HEK293 (cell line): ENCODE data around the gene DRICH1.
A peak's percentile ranks its signal among the peaks of the same experiment; 100 is the strongest.

Experiments used
- CTCF ChIA-PET: fragments of 350-600 bp; formaldehyde crosslinking; extraction: SDS; loops from one replicate; lab custom pipeline; 2021; ENCODE audit warnings: antibody characterized with exemption; lab: Yijun Ruan, JAX
- POLR2A ChIA-PET: fragments of 300-600 bp; formaldehyde crosslinking; extraction: SDS; loops from one replicate; lab custom pipeline; 2020; ENCODE audit warnings: antibody characterized with exemption, inconsistent platforms; lab: Yijun Ruan, JAX
- H3K27ac ChIP-seq: fragments of 200-500 bp; sonication (Bioruptor generic); 2 replicates; pipeline ENCODE4 v1.5.1; 2014; ENCODE audit warnings: low read depth, low read length, control low read depth, inconsistent platforms; ENCODE audit errors: extremely low read depth
- H3K36me3 ChIP-seq, 2 experiments: fragments of 200-500 bp in 1 of 2; sonication (Bioruptor generic) in 1 of 2; 1 replicate in 1 of 2; 2 replicates in 1 of 2; pipeline ENCODE4 v1.5.1; 2014 to 2017; ENCODE audit warnings: inconsistent platforms in 2 of 2, low read length in 2 of 2; ENCODE audit not compliant: control insufficient read depth in 2 of 2, insufficient read depth in 1 of 2
- H3K4me1 ChIP-seq: fragments of 200-500 bp; sonication (Bioruptor generic); 2 replicates; pipeline ENCODE4 v1.5.1; 2014; ENCODE audit warnings: mild to moderate bottlenecking, low read length, inconsistent platforms; ENCODE audit not compliant: control insufficient read depth, insufficient read depth
- H3K4me3 ChIP-seq: 2 replicates; pipeline ENCODE4 v1.5.1; 2011; ENCODE audit warnings: low read depth, mild to moderate bottlenecking, control low read depth, low read length, moderate library complexity
- H3K9me3 ChIP-seq: fragments of 200-500 bp; sonication (Bioruptor generic); 2 replicates; pipeline ENCODE4 v1.5.1; 2014; ENCODE audit warnings: low read depth, low read length, inconsistent platforms; ENCODE audit not compliant: control insufficient read depth, insufficient read depth
- GLIS2 ChIP-seq: fragments of 450-650 bp; formaldehyde crosslinking; IDR thresholded peaks from 2 replicates; pipeline ENCODE4 v1.5.1; 2016; ENCODE audit warnings: missing biosample characterization, missing genetic modification characterization
- OSR2 ChIP-seq: fragments of 450-650 bp; formaldehyde crosslinking; IDR thresholded peaks from 2 replicates; pipeline ENCODE4 v1.5.1; 2016; ENCODE audit warnings: missing biosample characterization, missing genetic modification characterization
- ZBTB1 ChIP-seq: fragments of 450-650 bp; formaldehyde crosslinking; IDR thresholded peaks from 2 replicates; pipeline ENCODE4 v1.5.1; 2016; ENCODE audit warnings: missing biosample characterization, missing genetic modification characterization
- ZFP41 ChIP-seq: fragments of 450-650 bp; formaldehyde crosslinking; IDR thresholded peaks from 2 replicates; pipeline ENCODE4 v1.5.1; 2016; ENCODE audit warnings: missing biosample characterization, missing genetic modification characterization, borderline replicate concordance
- ZFP69B ChIP-seq: fragments of 450-650 bp; formaldehyde crosslinking; IDR thresholded peaks from 2 replicates; pipeline ENCODE4 v1.5.1; 2016; ENCODE audit warnings: missing biosample characterization, missing genetic modification characterization
- ZIC2 ChIP-seq: fragments of 450-650 bp; formaldehyde crosslinking; IDR thresholded peaks from 2 replicates; pipeline ENCODE4 v1.5.1; 2016; ENCODE audit warnings: missing biosample characterization, missing genetic modification characterization
- ZNF10 ChIP-seq: fragments of 450-650 bp; formaldehyde crosslinking; IDR thresholded peaks from 2 replicates; pipeline ENCODE4 v1.5.1; 2017; ENCODE audit warnings: missing biosample characterization, missing genetic modification characterization
- ZNF350 ChIP-seq: fragments of 450-650 bp; formaldehyde crosslinking; IDR thresholded peaks from 2 replicates; pipeline ENCODE4 v1.5.0; 2017; ENCODE audit warnings: missing biosample characterization, mild to moderate bottlenecking, missing genetic modification characterization
- ZNF488 ChIP-seq: fragments of 450-650 bp; formaldehyde crosslinking; IDR thresholded peaks from 2 replicates; pipeline ENCODE4 v1.5.1; 2016; ENCODE audit warnings: missing biosample characterization, missing genetic modification characterization
- ZNF580 ChIP-seq: fragments of 450-650 bp; formaldehyde crosslinking; IDR thresholded peaks from 2 replicates; pipeline ENCODE4 v1.5.1; 2016; ENCODE audit warnings: missing biosample characterization, missing genetic modification characterization
- ZNF626 ChIP-seq: fragments of 450-650 bp; sonication (Bioruptor Pico); formaldehyde crosslinking; IDR thresholded peaks from 2 replicates; pipeline ENCODE4 v1.5.1; 2018; ENCODE audit warnings: missing biosample characterization, missing genetic modification characterization, inconsistent platforms
- ZNF677 ChIP-seq: fragments of 450-650 bp; IDR thresholded peaks from 2 replicates; pipeline ENCODE4 v1.5.0; 2018; ENCODE audit warnings: missing biosample characterization, mild to moderate bottlenecking, missing genetic modification characterization, moderate library complexity
- ZNF777 ChIP-seq: fragments of 450-650 bp; formaldehyde crosslinking; IDR thresholded peaks from 2 replicates; pipeline ENCODE4 v1.5.1; 2017; ENCODE audit warnings: missing biosample characterization, missing genetic modification characterization, borderline replicate concordance
- ZNF792 ChIP-seq: fragments of 450-650 bp; formaldehyde crosslinking; IDR thresholded peaks from 2 replicates; pipeline ENCODE4 v1.5.1; 2016; ENCODE audit warnings: missing biosample characterization, missing genetic modification characterization
- TF ChIP-seq, protein P1 (sequence below): fragments of 450-650 bp; formaldehyde crosslinking; conservative IDR thresholded peaks from 2 replicates; pipeline ENCODE4 v1.5.1; 2016; ENCODE audit warnings: low read depth, missing biosample characterization, missing genetic modification characterization

Gene DRICH1

GRCh38 chr22:23580576-23581259 is 51.4 kb downstream of the DRICH1 start (continued):
- TF ChIP-seq OSR2 (tag by site-specific recombination), result no peak
- no peak for TF ChIP-seq ZNF488 (tag by site-specific recombination)
- no peak for TF ChIP-seq GLIS2 (tag by site-specific recombination)
- TF ChIP-seq, protein P1, sequence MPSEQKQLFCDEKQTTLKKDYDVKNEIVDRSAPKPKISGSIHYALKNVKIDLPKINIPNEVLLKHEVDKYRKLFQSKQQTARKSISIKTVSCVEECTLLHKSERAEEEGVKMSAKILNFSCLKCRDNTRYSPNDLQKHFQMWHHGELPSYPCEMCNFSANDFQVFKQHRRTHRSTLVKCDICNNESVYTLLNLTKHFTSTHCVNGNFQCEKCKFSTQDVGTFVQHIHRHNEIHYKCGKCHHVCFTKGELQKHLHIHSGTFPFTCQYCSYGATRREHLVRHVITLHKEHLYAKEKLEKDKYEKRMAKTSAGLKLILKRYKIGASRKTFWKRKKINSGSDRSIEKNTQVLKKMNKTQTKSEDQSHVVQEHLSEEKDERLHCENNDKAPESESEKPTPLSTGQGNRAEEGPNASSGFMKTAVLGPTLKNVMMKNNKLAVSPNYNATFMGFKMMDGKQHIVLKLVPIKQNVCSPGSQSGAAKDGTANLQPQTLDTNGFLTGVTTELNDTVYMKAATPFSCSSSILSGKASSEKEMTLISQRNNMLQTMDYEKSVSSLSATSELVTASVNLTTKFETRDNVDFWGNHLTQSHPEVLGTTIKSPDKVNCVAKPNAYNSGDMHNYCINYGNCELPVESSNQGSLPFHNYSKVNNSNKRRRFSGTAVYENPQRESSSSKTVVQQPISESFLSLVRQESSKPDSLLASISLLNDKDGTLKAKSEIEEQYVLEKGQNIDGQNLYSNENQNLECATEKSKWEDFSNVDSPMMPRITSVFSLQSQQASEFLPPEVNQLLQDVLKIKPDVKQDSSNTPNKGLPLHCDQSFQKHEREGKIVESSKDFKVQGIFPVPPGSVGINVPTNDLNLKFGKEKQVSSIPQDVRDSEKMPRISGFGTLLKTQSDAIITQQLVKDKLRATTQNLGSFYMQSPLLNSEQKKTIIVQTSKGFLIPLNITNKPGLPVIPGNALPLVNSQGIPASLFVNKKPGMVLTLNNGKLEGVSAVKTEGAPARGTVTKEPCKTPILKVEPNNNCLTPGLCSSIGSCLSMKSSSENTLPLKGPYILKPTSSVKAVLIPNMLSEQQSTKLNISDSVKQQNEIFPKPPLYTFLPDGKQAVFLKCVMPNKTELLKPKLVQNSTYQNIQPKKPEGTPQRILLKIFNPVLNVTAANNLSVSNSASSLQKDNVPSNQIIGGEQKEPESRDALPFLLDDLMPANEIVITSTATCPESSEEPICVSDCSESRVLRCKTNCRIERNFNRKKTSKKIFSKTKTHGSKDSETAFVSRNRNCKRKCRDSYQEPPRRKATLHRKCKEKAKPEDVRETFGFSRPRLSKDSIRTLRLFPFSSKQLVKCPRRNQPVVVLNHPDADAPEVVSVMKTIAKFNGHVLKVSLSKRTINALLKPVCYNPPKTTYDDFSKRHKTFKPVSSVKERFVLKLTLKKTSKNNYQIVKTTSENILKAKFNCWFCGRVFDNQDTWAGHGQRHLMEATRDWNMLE (tag by site-specific recombination), result no peak
- TF ChIP-seq ZNF677, result no peak
- no peak for TF ChIP-seq ZNF350 (tag by site-specific recombination)

GRCh38 chr22:23579870-23580575 is 52.1 kb downstream of the DRICH1 start, which contains the start of gene IGLL1:
Gene IGLL1 (minus strand): TSS chr22:23580290. CDS start chr22:23580190, 100 bp downstream.
- Histone ChIP-seq H3K36me3 (no peaks in the 10 kb centered on the region), H3K9me3 (no peaks in the 10 kb centered on the region), H3K4me3 (no peak within 1 kb of the TSS), H3K27ac (no peak within 1 kb of the TSS), H3K4me1 (no peaks in the 10 kb centered on the region)
- TF ChIP-seq GLIS2 (tag by site-specific recombination) (0 out of 2 replicates have a peak, but pooled peaks have one; percentile 27), ZBTB1 (tag by site-specific recombination) (no peak)
- CTCF ChIA-PET, result interaction anchor here (8.3 kb wide), 1 partner anchor 12 kb away, joined by 50 read pairs; no protein-coding TSS in a partner anchor
- POLR2A ChIA-PET, result no interaction called here

GRCh38 chr22:23579280-23579679 is 52.8 kb downstream of the DRICH1 start:
- CTCF ChIA-PET, result interaction anchor here (1.5 to 8.3 kb wide), 2 partner anchors 12 to 193 kb away, joined by 4 to 50 read pairs; no protein-coding TSS in a partner anchor
- POLR2A ChIA-PET, result no interaction called here

More at GRCh38 chr22:23579280-23579679, 52.8 kb downstream of the DRICH1 start:
- Histone ChIP-seq H3K27ac (no peak overlapping the region), H3K9me3 (no peaks in the 10 kb centered on the region), H3K4me3 (no peak overlapping the region), H3K4me1 (no peaks in the 10 kb centered on the region), H3K36me3 (no peaks in the 10 kb centered on the region)
- TF ChIP-seq ZNF777 (no peak), ZNF580 (tag by site-specific recombination) (no peak), ZNF626 (no peak), ZFP41 (tag by site-specific recombination) (no peak), ZNF488 (tag by site-specific recombination) (no peak), ZNF792 (no peak), ZFP69B (tag by site-specific recombination) (no peak), ZNF10 (no peak), ZIC2 (tag by site-specific recombination) (no peak)
